ENCODE measurements around the gene FAM124A. TPM values are rescaled to one million over a fixed set of nuclear protein-coding genes. Genes with fewer than 3 reads are reported as not detected.

The FAM124A gene
- total and polyA plus RNA-seq, 2 donors (not counting 3 experiments of a cell fraction or from before 2014, with no cell fraction given) = 3.8 to 9.9 TPM

GRCh38 chr13:51284339-51284738, 62.1 kb downstream of the FAM124A start:
- ChIA-PET CTCF (interaction anchor here (3.1 to 7.4 kb wide), 3 partner anchors 131 to 159 kb away, joined by 36 to 432 read pairs (median 378); no protein-coding TSS in a partner anchor), POLR2A (no interaction called here)
- Histone ChIP-seq H3K4me1 (ENCODE audit: control insufficient read depth, extremely low read depth, insufficient read depth, low read length) (no peaks in the 10 kb centered on the region), H3K79me2 (ENCODE audit: control insufficient read depth, insufficient read depth, low read length) (no peaks in the 10 kb centered on the region), H2AFZ (ENCODE audit: low read depth, low read length) (no peak overlapping the region), H3K9ac (replicated peaks; ENCODE audit: extremely low read depth, insufficient read depth, low read length) (no peak overlapping the region), H3K27ac (ENCODE audit: insufficient read depth, low read depth, low read length) (no peak overlapping the region), H3K36me3 (ENCODE audit: control insufficient read depth in 2 of 2, extremely low read depth in 1 of 2, insufficient read depth in 2 of 2, low read length in 2 of 2) (peaks cover 0 to 3% of the 10 kb centered on the region in 2 experiments), H3K4me2 (ENCODE audit: insufficient read depth, low read length) (no peak overlapping the region), H4K20me1 (replicated peaks; ENCODE audit: control insufficient read depth, extremely low read depth, insufficient read depth, low read length) (no peaks in the 10 kb centered on the region), H3K9me3 (replicated peaks; ENCODE audit: control insufficient read depth, insufficient read depth, low read length) (no peaks in the 10 kb centered on the region), H3K9me1 (replicated peaks; ENCODE audit: control insufficient read depth, extremely low read depth, insufficient read depth, low read length) (no peaks in the 10 kb centered on the region), H3K4me3 (replicated peaks in 1 of 3; ENCODE audit: insufficient read depth in 1 of 3, low read depth in 1 of 3, low read length in 3 of 3) (no peak overlapping the region), H3K27me3 (ENCODE audit: control insufficient read depth in 2 of 2, insufficient read depth in 2 of 2, low read length in 2 of 2) (peaks cover 0 to 3% of the 10 kb centered on the region in 2 experiments)
- no peak for DNase-seq (ENCODE audit: low read depth, low spot score)
- dilution Hi-C loops (cut with MboI; ENCODE audit: extremely low pct_ligation_motif_present, low sequenced_read_pairs) (no loop called here), intact Hi-C loops (cut with micrococcal nuclease) (loop anchor here (10.0 kb wide), 1 partner anchor 840 kb away; the partner anchor contains the start of gene NEK5)
- no peak for TF ChIP-seq FOS (IDR thresholded peaks at IDR 0.05; ENCODE audit: borderline replicate concordance, insufficient read depth, low read length)
- no peak for TF ChIP-seq JUN (IDR thresholded peaks at IDR 0.05; ENCODE audit: borderline replicate concordance, insufficient read depth, insufficient read length, low read depth)
- no peak for TF ChIP-seq MYC (IDR thresholded peaks at IDR 0.05; ENCODE audit: low read depth, low read length)
- TF ChIP-seq CTCF (IDR thresholded peaks at IDR 0.05; ENCODE audit: extremely low read depth in 1 of 2, insufficient read depth in 1 of 2, low read depth in 1 of 2, low read length in 2 of 2) = no peak
- no peak for TF ChIP-seq POLR2AphosphoS5 (IDR thresholded peaks at IDR 0.05; ENCODE audit: insufficient read depth, low read depth, low read length)
- no peak for TF ChIP-seq POLR2A (IDR thresholded peaks at IDR 0.05; ENCODE audit: low read depth, low read length)
- no peak for TF ChIP-seq MAX (IDR thresholded peaks at IDR 0.05; ENCODE audit: insufficient read depth, insufficient read length)
- TF ChIP-seq EZH2 (IDR thresholded peaks at IDR 0.05; ENCODE audit: borderline replicate concordance, low read depth, low read length, severe bottlenecking) = no peak
- no peak for TF ChIP-seq GATA2 (IDR thresholded peaks at IDR 0.05; ENCODE audit: insufficient read depth, insufficient read length, low read depth, low read length)
- BruUV-seq (replicated peaks) = no TSS peak
- no peak for FAIRE-seq

Data from endothelial cell of umbilical vein (primary cell).